Raji (cell line): Measurements from ENCODE around the gene PRCD.

Source experiments
- POLR2A ChIP-seq: IDR thresholded peaks from 2 replicates; pipeline ENCODE4 v1.6.1; 2011; ENCODE audit warnings: low read depth, low read length, control low read depth; ENCODE audit not compliant: insufficient read depth

Gene PRCD

DNA sequence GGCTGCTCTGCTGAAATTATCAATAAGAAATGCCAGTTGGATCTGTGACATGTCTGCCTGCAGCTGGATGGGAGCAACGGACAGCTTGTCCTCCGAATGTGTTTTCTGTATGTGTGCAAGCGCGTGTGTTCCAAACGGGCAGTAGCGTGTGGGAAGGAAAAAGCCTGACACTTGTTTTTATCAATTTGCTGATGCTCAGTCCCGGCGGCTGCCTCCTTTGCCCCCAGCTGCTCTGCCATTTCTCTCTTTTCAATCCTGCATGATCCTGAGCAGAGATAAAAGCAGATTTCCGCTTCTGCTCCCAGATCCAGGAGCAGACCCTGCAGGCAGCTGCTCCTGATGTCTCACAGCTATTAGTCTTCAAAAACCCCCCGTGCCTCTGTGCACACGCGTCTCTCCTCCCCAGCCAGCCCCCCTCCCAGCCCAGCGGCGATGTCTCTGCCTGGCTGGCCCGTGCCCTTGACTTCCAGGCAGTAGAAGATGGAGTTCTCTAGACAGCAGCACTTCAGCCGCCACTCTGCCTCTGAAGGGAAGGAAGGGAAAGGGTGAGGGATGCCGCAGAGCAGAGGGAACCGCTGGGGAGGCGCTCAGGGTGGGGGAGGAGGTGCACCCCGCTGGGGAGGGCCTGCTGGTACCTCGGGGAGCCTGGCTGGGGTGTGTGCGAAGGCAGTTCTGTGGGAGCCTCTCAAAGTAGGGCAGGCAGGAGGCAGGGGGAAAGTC, 4.1 kb downstream of the PRCD start:
- TF ChIP-seq POLR2A = no peak

DNA sequence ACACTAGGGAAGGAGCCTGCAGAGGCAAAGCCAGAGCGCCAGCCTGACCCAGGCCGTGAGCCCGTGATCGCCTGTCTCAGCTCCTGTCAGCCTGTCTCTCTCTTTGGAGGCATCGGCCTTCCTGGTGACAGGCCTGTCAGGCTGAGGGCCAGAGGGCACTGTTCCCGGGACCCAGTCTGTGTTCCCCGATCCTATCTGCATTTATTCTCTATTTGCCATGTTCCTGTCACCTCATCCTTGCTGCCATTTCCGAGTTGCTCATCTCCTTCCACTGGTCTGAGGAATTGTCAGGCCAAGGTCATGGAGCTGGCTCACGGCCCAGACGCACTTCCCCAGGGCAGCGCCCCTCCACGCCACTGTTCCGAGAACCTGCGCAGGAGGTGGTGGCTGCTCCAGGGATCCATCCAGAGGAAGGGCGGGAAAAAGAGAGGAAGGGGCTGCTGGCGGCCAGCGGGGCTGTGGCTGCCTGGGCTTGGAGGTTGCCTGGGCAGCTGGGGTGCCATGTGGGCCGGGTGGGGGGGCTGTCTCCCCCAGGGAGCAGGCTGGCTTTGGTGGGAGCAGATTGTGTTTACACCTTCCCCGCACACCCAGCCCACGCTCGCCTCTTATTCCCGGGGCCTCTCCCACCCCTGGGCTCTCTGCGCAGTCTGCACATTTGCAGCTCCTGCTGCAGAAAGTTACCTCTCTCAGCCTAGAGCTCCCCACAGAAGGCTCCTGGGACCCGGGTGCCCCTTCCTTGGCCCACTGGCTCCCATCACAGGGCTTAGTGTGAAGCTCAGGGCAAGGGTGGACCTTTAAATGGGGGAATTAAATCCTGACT, 4.9 kb downstream of the PRCD start:
- TF ChIP-seq POLR2A = no peak

DNA sequence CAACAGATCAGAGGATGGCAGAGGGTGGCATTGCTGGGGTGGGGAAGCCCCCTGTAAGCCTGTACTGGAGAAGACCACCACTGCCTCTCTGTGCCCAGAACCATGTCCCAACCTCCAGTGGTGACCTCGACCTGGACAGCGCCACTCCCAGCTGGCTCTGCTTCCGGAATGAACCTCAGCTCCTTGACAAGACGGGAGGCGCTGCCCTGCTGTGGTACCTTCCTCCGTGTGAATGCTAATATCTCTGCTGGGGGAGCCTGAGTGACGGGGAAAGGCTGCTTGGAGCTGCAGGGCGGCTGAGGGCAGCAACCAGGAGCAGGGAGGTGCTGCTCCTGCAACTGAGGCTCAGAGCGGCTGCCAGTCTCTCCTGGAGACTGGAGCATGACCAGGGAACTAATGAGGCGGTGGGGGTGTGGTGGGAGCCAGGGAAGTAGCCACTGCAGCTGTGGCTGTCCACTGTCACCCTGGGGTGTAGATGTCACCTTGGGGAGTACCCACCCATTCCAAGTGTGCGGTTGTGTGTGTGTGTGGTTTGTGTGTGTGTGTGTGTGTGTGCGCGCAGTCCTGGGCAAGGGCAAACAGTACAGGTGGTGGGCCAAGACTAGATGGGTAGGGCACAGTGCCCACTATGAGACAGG, 6.2 kb downstream of the PRCD start:
- TF ChIP-seq POLR2A = no peak

DNA sequence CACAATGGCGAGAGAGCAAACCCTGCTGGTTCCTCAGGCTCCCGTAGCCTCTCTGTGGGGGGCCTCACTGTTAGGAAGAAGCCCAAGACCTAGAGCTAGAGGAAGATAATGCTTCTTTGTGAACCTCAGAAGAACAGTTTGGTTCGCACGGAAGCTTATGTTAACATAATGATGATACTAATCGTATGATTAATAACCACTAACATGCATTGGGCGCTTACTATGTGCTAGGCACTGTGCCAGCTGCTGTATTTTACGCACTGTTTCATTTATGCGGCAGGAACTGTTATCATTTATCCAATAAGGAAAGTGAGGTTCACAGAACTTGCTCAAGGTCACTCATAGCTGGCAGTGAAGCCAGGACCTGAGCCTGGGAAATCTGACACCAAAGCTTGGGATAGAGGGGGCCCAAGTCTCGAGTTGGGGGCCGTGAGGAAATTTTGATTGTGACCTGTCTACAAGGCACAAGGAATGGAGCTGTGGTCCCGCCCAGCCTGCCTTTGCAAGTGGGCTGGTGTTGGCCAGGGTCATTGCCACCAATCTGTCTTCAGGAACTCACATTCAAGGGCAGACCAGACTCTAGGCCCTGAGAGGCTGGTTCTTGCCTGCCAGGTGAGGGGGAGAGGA, 6.8 kb downstream of the PRCD start:
- no peak for TF ChIP-seq POLR2A

DNA sequence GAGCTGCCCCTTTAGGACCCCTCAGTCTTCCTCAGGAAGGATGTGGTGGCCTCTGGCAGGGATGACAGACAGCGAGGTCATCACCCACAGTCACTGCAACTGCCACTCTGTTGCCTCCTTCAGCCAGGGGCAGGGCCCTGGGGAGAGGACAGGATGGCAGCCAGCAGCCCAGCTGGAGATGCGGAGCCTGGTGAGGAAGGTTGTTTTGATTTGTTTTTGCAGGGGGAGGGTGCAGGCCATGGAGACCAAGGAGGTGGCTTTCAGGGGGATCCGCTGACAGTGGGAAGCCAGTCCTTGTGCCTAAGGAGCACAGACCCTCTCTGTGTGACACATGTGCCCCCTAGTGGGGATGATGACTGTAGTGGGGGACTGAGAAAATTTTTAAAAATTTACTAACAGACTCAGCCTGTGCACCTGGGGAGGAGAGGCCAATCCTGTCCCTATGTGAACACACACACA, 7.4 kb downstream of the PRCD start:
- TF ChIP-seq POLR2A = no peak

DNA sequence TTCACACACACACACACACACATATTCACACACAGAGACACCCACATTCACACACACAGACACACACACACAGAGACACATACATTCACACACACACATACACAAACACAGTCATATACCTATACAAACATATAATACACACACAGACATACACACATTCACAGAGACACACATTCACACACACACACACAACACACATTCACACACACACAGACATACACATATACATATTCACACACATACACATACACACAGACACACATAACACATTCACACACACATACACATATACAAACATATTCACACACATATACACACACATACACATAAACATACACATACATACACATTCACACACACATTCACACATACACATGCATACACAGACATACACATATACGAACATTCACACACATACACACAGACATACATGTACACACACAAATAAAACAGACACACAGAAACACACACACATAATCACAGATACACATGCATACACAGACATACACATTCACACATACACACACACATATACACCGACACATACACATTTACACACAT, 7.9 kb downstream of the PRCD start:
- no peak for TF ChIP-seq POLR2A

DNA sequence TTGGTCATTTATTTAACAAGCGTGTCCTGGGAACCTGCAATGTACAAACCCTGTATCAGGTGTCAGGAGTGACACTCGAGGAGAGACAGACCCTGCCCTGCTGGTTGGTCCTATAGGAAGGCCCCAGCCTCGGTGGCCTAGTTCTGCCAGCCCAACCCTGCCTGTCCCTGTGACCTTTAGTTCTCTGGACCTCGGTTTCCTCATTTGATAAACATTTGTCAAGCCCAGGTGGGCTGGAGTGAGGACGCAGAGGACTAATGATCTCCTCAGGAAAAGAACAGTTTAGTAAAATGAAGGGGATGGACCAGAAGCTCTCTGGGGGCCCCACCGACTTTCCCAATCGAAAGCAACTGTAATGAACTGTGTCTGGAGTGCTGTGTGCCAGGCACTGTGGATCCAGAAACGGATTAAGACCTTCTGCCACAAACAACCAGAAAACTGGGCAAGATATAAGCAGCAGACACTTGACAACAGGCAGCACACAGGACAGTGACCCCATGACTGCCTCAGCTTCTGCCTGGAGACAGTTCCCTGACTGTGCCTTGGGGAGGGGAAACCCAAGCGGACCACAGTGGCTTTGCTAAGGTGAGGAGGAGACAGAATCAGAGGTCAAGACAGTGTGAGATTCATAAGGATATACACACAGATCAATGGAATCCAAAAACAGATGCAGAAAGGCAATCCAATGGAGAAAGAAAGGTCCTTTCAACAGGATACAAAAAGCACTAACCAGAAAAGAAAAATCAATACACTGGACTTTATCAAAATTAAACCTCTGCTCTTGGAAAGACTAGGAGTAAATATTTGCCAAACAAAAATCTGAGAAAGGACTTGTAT, 8.8 kb downstream of the PRCD start:
- TF ChIP-seq POLR2A = no peak

DNA sequence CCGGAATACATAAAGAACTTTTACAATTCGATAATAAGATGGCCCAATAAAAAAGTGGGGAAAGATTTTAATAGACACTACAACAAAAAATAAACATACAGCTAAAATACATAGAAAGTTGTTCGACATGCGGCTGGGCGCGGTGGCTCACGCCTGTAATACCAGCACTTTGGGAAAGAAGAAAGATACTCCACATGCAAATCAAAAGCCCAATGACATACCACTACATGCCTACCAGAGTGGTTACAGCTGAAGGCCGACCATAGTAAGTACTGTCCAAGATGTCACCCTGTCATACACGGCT, 9.3 kb downstream of the PRCD start:
- no peak for TF ChIP-seq POLR2A

DNA sequence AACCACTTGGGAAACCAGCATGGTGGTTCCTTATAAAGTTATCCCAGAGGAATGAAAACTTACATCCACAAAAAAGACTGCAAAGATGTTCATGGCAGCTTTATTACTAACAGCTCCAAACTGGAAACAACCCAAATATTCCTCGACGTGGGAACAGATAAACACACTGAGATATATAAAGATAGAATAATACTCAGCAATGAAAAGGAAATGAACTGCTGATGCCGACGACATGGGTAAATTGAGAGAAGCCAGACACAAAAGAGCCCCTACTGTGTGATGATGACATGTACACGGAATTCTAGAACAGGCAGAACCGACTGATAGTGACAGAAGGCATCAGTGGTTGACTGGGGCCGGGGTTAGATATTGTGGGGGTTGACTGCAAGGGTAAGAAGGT, 9.7 kb downstream of the PRCD start:
- TF ChIP-seq POLR2A = no peak

DNA sequence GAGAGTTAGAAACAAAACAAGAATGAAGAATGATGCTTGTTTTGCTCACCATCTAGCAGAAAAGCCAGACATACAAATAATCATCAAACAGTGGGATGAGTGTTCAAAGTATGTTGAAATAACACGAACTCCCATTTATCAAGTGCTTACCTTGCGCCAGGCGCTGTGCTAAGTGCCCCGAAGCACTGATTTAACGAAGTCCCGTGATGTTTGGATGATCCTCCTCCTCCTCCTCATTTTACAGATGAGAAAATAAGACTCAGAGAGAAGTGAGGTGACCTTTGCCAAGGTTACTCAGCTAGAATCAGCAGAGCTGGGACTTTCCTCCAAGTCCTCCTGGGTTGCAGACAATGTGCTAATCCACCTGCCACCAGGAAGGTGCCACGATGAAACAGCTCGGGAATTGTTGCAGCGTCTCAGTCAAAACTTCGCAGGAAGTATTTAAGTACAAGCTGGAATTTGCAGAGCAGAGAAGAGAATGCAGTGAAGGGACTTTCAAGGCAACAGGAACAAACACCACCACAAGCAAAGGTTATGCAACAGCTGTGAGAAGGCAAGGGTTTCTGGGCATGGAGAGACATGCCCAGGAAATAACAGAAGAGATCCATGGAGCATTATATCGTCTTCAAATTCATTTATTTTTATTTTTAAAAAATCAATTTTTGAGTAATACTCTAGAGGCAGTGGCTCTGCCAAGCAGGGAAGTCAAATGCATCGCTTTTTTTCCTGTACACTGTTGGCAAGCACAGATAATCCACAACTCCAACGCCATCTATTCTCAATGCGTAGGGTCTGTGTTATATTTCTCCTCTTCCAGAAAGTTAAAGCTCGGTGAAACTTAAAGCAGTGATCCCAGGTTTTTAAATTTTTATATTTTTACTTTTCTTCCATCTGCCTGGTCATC, 11.1 kb downstream of the PRCD start:
- TF ChIP-seq POLR2A = no peak

DNA sequence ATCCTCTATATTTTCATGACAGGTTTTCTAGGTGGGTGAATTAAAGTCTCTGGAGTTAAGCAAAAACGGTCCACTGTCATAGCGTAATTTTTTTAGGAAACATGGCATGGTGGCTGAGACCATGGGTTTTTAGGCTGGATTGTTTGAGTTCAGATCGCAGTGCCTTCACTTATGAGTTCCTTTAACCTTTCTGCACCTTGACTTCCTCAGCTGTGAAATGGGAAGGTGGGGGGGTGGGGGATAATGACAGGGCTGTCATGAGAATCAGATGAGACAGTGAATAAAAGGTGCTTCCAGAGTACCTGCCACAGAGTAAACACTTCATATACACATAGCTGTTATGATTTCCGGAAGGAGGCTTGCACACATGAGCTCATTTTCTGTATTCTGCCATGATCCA, 11.8 kb downstream of the PRCD start:
- TF ChIP-seq POLR2A = no peak

DNA sequence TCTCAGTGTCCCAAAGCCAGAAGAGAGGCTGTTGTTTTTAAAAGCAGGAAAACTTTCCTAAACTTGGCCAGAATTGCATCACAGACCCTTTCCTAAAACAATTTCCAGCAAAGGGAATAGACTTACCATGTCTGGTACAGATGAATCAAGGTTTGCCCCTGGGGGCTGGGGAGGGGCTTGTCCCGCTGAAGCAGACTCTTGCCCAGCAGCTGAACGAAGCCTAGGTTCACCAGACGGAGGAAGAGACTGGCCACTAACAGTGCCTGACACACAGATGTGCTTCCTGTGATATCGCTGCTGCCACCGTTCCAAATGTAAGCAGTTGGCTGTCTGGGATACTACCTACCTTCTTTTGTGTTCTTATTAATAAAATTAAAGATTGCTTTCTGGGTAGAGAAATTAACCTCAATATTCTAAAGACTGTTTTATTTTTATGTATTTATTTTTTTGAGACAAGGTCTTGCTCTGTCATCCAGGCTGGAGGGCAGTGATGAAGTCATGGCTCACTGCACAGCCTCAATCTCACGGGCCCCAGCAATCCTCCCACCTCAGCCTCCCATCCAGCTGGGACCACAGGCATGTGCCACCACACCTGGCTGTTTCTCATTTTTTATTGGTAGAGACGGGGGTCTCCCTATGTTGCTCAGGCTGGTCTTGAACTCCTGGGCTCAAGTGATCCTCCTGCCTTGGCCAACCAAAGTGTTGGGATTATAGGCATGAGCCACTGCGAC, 13.5 kb downstream of the PRCD start:
- TF ChIP-seq POLR2A = no peak

DNA sequence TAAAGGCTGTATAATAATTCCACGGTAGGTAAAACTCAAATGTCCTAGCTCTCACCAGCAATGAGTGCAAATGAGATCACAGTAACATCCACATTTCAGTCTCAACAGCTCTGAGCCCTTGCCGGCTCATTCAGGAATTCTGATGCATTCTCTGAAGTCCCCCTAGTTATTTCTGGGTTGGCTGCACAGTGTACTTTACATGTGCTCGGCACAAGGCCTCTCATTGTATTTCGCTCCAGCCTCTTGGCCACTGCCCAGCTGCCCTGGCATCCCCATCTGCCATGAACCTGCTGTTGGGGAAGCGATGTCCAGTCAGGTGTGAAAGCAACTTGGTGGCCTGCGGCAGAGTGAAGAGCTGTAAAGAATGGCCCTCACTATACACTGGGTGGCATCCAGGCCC, 14.3 kb downstream of the PRCD start:
- no peak for TF ChIP-seq POLR2A
